DOHH2 (cell line): Measurements from ENCODE around the gene ABLIM1.

ENCODE experiments used
- H3F3A ChIP-seq: fragments of 200-600 bp; sonication (generic), shearing (Covaris generic); 2 replicates; pipeline ENCODE4 v1.6.0; 2016; ENCODE audit warnings: antibody characterized with exemption, mild to moderate bottlenecking; ENCODE audit not compliant: control insufficient read depth, insufficient read depth
- H3K27ac ChIP-seq: fragments of 200-600 bp; sonication (generic); 2 replicates; pipeline ENCODE4 v1.5.1; 2014; ENCODE audit warnings: low read depth, mild to moderate bottlenecking, low read length, moderate library complexity
- H3K27me3 ChIP-seq: fragments of 200-600 bp; sonication (generic); 2 replicates; pipeline ENCODE4 v1.6.1; 2014; ENCODE audit warnings: mild to moderate bottlenecking, low read length, mixed read lengths; ENCODE audit not compliant: control insufficient read depth
- H3K36me3 ChIP-seq: fragments of 200-600 bp; sonication (generic); 2 replicates; pipeline ENCODE4 v1.6.1; 2014; ENCODE audit warnings: mild to moderate bottlenecking, low read length, moderate library complexity, mixed read lengths; ENCODE audit not compliant: control insufficient read depth
- H3K4me1 ChIP-seq: fragments of 200-600 bp; sonication (generic); 2 replicates; pipeline ENCODE4 v1.6.1; 2014; ENCODE audit warnings: mild to moderate bottlenecking, low read length, mixed read lengths; ENCODE audit not compliant: control insufficient read depth
- H3K4me2 ChIP-seq: fragments of 200-600 bp; sonication (generic); 2 replicates; pipeline ENCODE4 v1.6.0; 2014; ENCODE audit warnings: mild to moderate bottlenecking, low read length, moderate library complexity
- H3K4me3 ChIP-seq: fragments of 200-600 bp; sonication (generic); 2 replicates; pipeline ENCODE4 v1.5.1; 2014; ENCODE audit warnings: mild to moderate bottlenecking, low read length, mixed read lengths
- H3K79me2 ChIP-seq: fragments of 200-600 bp; sonication (generic); 2 replicates; pipeline ENCODE4 v1.6.1; 2014; ENCODE audit warnings: mild to moderate bottlenecking, low read length, mixed read lengths; ENCODE audit not compliant: control insufficient read depth
- H3K9me2 ChIP-seq: fragments of 200-600 bp; sonication (generic); replicated peaks from 2 replicates; pipeline ENCODE4 v1.6.1; 2014; ENCODE audit warnings: mild to moderate bottlenecking, low read length, mixed read lengths; ENCODE audit not compliant: control insufficient read depth
- H3K9me3 ChIP-seq: fragments of 200-600 bp; sonication (generic); 2 replicates; pipeline ENCODE4 v1.6.1; 2014; ENCODE audit warnings: antibody characterized with exemption, low read length, mixed read lengths; ENCODE audit not compliant: control insufficient read depth, insufficient read depth
- H4K20me1 ChIP-seq: fragments of 200-600 bp; sonication (generic); 2 replicates; pipeline ENCODE4 v1.6.0; 2014; ENCODE audit warnings: low read depth, mild to moderate bottlenecking, antibody characterized with exemption, low read length, moderate library complexity; ENCODE audit not compliant: control insufficient read depth, insufficient read depth
- EZH2phosphoT487 ChIP-seq: fragments of 200-600 bp; sonication (generic); IDR thresholded peaks from 2 replicates; pipeline ENCODE4 v1.6.1; 2017; ENCODE audit warnings: borderline replicate concordance, mild to moderate bottlenecking, antibody characterized with exemption, low read length, moderate library complexity, mixed read lengths
- TF ChIP-seq, protein P1 (sequence below): fragments of 200-600 bp; sonication (generic); IDR thresholded peaks from one replicate; pipeline ENCODE4 v1.5.1; 2014; ENCODE audit warnings: antibody characterized with exemption, mild to moderate bottlenecking, low read depth, low read length; ENCODE audit not compliant: poor library complexity, severe bottlenecking

Gene ABLIM1

DNA sequence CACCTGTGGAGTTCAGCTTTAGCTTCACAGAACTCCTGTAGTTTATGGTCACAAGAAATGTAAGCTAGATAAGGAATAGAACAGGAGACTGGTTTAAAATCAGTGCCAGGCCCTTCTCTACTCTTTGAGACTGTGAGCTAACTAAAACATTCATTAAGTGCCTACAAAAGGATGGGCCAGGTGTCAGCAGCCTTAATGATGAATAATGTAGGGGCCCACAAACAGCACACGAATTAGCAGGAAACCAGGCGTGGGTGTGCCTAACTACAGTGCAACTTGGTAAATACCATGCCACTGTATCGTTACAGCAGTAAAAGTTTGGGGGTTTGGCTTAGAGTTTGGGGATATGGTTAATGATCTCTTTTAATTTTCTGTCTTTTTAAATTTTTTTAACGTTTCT lies 6.1 kb upstream of the ABLIM1 start:
- Histone ChIP-seq H3K79me2 (no peaks in the 10 kb centered on the region), H3K9me2 (no peaks in the 10 kb centered on the region), H3K4me2 (no peak overlapping the region), H3K9me3 (no peaks in the 10 kb centered on the region), H3K4me3 (no peak overlapping the region), H4K20me1 (no peaks in the 10 kb centered on the region), H3K27me3 (peaks cover 10% of the 10 kb centered on the region; the same call in 1 of the 2 replicates), H3K27ac (no peak overlapping the region), H3K36me3 (no peaks in the 10 kb centered on the region), H3K4me1 (no peaks in the 10 kb centered on the region), H3F3A (no peaks in the 10 kb centered on the region)
- no peak for TF ChIP-seq EZH2phosphoT487
- TF ChIP-seq, protein P1, sequence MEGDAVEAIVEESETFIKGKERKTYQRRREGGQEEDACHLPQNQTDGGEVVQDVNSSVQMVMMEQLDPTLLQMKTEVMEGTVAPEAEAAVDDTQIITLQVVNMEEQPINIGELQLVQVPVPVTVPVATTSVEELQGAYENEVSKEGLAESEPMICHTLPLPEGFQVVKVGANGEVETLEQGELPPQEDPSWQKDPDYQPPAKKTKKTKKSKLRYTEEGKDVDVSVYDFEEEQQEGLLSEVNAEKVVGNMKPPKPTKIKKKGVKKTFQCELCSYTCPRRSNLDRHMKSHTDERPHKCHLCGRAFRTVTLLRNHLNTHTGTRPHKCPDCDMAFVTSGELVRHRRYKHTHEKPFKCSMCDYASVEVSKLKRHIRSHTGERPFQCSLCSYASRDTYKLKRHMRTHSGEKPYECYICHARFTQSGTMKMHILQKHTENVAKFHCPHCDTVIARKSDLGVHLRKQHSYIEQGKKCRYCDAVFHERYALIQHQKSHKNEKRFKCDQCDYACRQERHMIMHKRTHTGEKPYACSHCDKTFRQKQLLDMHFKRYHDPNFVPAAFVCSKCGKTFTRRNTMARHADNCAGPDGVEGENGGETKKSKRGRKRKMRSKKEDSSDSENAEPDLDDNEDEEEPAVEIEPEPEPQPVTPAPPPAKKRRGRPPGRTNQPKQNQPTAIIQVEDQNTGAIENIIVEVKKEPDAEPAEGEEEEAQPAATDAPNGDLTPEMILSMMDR: no peak

DNA sequence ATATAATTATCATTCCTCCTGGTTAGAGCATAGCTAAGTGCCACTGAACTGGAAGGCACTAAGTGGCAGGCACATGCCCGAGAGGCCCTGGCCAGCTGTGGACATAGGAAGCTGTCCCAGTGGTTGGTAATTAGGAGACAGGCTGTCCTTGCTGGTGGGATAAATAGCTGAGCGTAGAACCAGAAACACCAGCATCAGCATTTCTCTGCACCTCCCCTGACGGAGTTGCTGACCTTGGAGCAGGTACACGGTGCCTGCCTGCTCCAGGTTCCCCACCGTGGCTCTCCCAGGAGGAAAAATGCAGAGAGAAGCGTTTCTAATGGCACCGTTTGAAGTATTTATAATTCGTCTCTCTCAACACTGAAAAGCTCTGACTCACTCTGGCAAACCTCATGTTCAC lies 5.6 kb upstream of the ABLIM1 start:
- Histone ChIP-seq H3F3A (no peaks in the 10 kb centered on the region), H3K79me2 (no peaks in the 10 kb centered on the region), H3K4me3 (no peak overlapping the region), H3K4me2 (no peak overlapping the region), H3K9me3 (no peaks in the 10 kb centered on the region), H3K27ac (no peak overlapping the region), H4K20me1 (no peaks in the 10 kb centered on the region), H3K9me2 (no peaks in the 10 kb centered on the region), H3K4me1 (no peaks in the 10 kb centered on the region), H3K27me3 (peaks cover 10% of the 10 kb centered on the region; the same call in 1 of the 2 replicates), H3K36me3 (no peaks in the 10 kb centered on the region)
- no peak for TF ChIP-seq EZH2phosphoT487
- TF ChIP-seq, protein P1: no peak

DNA sequence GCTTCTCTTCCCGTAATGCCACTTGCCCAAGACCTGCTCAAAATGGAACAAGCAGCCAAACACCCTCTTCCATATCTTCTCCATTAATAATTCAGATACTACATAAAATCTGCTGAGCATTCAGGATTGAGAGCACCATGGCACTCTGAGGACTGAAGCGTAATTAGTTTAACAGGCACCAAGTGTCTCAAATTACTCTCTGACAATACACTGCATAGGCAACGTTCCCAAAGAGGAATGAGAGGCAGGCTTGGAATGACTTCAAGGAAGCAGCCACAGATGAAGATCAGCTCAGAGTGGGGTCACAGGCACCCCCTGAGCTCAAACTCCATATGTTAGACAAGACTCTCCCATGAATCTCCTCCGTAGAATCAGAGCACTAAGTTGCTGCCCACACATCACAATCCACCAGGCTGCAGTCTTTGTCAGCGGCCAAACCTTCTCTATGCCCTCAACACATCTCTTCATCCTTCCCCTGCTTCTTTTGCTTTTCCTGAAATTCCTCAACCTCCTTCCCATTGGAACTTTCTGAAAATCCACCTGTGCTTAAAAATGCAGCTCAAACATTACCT lies 4.7 kb upstream of the ABLIM1 start:
- Histone ChIP-seq H3K27ac (no peak overlapping the region), H3K79me2 (no peaks in the 10 kb centered on the region), H3K9me3 (no peaks in the 10 kb centered on the region), H3K27me3 (peaks cover 10% of the 10 kb centered on the region; the same call in 1 of the 2 replicates), H3K9me2 (no peaks in the 10 kb centered on the region), H3K4me2 (no peak overlapping the region), H3K4me3 (no peak overlapping the region), H3K4me1 (no peaks in the 10 kb centered on the region), H3F3A (no peaks in the 10 kb centered on the region), H4K20me1 (no peaks in the 10 kb centered on the region), H3K36me3 (no peaks in the 10 kb centered on the region)
- TF ChIP-seq EZH2phosphoT487: no peak
- TF ChIP-seq, protein P1: no peak
